HG03342 (cell line): ENCODE measurements around the gene MMP15.
"Not testable (repeated sequence)": the region's sequence is repeated elsewhere in the genome, so short reads cannot be mapped to it uniquely, and the experiment has no call there.

ENCODE experiments used
- ATAC-seq: cut with Tn5 transposase; IDR thresholded peaks from one replicate; pipeline ENCODE4 v1.9.1; 2021; ENCODE audit warnings: mild to moderate bottlenecking, moderate library complexity; ENCODE audit not compliant: unreplicated experiment

The MMP15 gene

DNA sequence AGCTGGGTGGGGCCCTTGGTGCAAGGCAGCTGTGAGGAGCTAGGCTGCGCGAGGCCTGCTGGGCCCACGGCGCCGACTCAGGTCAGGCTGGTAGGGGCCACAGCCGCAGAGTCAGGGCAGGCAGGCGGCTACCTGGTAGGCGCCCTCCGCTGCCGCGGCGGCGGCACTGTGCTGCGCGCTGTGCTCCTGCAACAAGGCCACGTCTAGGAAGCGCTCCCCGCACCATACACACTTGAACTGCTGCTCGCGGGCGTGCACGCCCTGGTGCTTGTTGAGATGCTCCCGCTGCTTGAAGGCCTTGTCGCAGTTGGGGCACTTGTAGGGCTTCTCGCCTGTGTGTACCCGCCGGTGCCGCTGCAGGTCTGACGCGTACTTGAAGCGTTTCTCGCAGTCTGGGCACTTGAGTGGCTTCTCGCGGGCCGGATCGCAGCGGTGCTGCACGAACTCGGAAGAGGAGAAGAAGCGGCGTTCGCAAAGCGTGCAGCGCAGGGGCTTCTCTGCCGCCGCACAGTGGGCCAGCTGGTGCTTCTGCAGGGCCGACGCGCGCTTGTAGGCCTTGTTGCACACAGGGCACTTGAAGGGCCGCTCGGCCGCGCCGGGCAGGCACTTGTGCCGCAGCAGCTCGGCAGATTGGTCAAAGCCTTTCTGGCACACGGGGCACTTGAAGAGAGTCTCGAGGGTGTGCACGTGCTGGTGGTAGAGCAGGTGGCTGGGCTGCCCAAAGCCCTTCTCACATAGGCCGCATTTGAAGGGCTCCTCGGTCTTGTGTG is 29.0 kb upstream of the MMP15 start:
- ATAC-seq, result no peak

DNA sequence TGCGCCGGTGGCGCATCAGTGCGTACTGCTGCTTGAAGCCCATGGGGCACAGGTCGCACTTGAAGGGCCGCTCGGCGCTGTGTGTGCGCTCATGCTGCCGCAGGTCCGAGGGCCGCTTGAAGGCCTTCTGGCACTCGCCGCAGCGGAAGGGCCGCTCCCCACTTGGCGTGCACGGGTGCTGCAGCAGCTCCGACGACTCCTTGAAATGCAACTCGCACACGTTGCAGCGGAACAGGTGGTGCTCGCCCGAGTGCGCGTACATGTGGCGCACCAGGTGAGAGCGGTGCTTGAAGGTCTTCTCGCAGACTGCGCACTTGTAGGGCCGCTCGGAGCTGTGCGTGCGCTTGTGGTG is 28.4 kb upstream of the MMP15 start:
- ATAC-seq, result no peak

DNA sequence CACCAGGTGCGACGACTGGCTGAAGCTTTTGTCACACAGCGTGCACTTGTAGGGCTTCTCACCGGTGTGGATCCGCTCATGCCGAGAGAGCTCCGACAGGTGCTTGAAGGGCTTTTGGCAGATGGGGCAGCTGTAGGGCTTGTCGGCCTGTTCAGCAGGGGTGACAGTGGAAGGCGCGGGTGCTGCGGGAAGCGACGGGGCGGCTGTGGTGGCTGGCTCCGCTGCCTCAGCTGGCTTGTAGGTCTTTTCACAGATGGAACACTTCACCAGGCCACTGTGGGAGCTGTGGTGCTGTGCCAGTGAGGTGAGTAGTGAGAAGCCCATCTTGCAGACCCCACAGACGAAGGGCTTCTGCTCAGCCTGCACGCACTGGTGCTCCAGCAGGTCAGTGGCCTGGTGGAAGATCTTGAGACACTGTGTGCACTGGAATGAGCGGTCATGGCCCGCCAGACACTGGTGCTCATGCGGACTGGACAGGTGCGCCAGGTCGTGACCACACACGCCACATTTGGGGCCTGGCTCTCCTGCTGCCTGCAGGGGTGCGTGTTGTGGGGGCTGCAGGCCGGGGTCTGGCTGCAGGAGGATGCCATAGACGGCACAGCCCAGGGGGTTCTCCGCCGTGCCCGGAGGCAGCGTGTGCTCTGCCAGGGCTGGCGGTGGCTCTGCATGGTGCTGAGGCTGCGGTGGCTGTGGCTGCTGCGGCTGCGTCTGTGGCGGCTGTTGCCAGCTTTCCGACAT is 27.9 kb upstream of the MMP15 start:
- no peak for ATAC-seq

DNA sequence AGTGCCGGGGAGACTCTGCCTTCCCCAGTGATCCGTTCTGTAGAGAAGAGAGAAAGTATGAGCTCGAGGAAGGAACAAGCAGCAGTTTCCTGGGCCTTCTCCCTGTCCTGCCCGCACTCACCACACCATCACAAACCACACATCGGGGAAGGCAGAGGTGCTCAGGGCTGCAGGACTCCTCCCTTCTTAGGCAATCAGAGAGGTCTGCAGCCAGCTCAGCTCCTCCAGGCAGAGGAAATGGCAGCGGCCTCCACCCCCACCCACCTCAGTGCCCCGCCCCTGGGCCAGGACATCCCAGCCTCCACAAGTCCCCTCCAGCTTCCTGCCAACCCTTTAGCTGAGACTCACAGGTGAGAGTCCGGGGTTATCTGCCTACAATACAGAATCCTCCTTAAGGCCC is 27.1 kb upstream of the MMP15 start:
- ATAC-seq, result no peak

DNA sequence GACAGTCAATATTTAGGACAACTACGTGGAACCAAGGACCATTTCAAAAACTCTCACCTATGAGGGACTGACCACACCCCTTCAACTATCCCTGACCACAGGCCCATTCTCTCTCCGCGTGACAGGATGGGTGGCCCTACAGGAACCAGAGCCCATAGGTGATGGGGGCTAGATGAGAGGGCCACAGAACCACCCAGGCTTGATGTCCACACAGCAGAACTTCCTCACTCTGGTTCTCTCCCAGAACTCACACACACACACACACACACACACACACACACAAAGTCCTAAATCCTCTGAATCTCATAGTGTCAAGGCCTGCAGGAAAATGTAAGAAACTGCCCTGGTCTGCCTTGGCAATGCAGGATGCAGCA is 26.6 kb upstream of the MMP15 start:
- no peak for ATAC-seq

DNA sequence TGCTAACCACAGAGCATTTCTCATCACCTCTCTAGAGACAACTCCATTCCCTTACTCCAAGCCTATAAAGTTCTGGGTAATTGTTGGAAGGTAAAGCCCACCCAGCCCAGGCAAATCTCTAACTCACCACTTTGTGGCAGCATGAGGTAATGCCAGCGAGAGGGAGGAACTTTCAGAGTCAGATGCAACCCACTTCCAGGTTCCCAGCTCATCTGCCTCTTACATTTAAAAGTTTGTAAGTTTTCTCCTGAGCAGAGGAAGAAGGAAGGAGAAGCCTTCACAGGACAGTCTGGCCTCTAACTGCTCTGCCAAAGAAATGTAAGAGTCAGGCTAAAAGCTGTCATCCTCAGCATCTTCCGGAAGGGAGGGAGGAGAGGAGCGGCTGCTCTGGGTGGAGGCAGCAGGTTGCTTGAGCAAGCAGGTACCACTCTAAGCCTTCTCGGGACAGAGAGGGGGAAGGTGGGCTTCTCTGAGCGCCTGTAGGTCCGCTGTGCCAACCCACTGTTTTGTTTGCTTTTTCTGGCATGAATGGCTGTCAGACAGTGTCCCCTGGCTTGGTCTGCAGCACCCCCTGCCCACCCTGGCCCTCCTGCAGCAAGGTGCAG is 26.1 kb upstream of the MMP15 start:
- no peak for ATAC-seq

DNA sequence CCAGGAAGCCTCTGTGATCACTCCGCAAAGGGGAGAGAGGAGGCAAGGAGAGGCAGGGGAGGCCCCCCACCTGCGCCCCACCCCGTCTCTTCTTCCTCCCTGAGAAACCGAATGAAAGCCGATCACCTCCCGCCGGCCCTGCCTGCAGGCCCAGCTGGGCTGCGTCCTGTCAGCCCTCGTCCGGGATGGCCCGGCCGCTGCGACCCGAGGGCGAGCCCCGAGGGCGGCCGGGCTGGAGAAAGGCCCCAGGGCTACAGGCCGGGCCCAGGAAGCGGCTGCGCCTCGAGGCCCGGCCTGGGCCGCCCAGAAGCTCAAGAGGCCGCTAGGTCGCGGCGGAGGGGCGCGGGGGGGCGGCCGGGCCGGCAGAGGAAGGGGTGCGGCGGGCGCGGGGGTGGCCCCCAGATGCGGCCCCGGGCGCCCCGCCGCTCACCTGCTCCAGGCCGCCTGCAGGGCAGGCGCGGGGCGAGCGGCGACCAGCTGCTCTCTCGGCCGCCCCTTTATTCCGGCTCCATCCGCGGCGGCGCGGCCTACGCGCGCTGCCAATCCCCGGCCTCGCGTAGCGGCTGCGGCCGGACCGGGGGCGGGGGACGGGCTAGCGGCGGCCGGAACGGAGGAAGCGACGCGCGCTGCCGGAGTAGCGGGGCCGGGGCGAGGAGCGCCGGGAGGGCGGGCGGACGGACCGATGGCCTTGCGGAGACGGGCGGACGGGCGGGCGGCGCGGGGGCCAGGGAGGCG is 25.4 kb upstream of the MMP15 start, which contains the start of gene ZNF319:
Gene ZNF319, minus strand, starts transcription at position 702 of the 735 bp plus-strand sequence. CDS start 2,407 bp downstream, outside the sequence.
- peak; percentile 20 for ATAC-seq

DNA sequence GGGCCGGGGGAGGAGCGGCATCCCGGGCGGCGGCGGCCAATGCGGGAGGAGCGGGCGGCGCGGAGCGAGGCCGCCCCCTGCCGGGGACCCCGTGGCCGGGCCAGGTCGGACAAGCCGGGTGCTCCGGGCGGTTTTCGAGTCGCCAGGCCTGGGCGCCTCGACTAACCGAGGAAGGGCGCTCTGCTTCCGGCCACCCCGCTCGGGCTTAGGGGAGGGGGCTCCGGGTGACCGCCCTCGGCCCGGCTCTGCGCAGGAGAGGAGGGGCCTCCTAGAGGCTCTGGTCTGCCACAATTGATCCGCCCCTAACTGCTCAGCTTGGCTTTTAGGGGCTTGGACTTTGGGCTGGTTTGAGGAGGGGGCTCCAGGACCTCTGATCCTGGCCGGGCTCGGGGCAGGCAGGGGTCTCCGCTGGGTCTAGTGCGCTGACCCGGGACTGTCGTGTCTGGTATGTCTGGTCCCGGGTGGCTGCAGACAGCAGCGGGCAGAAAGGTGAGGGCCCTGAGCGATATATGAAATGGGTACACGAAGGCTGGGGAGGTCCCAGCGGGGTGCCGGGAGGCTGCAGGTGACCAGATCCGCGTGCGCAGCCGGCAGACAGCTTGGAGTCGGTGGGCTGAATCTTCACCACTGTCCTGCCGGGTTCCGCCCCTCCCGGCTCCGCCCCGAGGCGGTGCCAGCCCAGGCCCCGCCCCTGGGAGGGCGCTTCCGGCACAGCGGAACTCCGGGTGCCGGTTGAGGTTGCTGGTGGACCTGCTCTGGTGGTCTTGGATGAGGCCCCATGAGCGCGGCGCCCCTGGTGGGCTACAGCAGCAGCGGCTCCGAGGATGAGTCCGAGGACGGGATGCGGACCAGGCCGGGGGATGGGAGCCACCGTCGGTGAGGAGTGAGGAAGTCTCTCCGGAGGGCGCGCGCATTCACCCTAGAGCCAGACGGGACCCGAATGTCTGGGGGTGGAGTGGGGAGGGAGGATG is 24.6 kb upstream of the MMP15 start, which contains the start of gene USB1:
Gene USB1, plus strand, starts transcription at position 702 of the 971 bp plus-strand sequence. Its CDS starts 77 bp downstream, at position 779.
- ATAC-seq, result peak; percentile 79

DNA sequence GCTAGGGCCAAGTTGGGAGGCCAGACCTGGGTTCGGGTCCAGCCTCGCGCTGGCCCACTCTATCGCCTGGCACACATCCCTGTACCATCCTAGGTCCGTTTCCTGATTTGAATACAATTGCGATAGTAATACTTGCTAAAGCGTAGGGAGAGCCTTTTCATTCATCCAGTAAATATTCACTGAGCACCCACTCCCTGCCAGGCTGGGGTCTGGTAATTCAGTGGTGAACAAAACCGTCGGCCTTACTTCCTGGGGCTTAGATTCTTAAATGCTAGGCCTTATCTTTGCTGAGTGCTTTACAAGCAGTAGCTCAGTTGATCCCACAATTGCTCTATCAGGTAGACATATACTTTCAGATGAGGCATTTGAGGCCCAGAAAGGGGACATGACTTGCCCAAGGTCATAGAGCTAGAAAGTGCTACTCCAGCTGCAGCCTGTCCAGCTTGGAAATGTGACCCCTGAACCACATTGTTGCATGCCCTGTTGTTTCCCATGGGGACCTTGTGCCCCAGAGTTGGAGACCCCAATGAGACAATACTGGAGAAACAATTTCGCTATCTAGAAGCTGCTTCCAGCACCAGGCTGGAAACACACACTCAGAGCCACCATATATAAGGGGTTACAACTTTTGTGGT is 23.7 kb upstream of the MMP15 start:
- no peak for ATAC-seq

DNA sequence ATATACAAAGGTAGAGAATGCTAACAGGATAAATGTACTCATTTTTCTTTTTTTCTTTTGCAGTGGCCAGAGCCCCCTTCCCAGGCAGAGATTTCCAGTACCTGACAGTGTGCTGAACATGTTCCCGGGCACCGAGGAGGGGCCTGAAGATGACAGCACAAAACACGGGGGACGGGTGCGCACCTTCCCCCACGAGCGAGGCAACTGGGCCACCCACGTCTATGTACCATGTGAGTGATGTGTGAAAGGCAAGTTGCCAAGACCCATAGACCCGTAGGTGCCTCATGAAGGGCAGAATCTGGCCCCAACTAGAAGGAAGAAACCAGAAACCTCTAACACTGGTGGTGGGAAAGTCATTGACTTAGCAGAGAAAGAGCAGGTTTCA is 23.1 kb upstream of the MMP15 start:
- ATAC-seq, result no peak

DNA sequence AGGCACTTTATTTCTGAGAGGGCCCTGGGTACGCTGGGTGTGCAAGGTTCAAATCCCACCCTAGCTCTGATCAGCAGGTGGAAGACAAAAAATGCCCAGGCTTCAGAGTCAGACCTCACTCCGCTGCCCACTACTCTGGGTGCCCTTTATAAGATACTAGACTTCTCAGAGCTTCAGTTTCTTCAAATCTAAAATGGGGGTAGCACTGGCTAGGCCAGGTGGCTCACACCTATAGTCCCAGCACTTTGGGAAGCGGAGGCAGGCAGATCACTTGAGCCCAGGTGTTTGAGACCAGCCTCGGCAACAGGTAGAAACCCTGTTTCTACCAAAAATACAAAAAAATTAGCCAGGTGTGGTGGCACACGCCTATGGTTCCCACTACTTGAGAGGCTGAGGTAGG is 22.6 kb upstream of the MMP15 start:
- no peak for ATAC-seq

DNA sequence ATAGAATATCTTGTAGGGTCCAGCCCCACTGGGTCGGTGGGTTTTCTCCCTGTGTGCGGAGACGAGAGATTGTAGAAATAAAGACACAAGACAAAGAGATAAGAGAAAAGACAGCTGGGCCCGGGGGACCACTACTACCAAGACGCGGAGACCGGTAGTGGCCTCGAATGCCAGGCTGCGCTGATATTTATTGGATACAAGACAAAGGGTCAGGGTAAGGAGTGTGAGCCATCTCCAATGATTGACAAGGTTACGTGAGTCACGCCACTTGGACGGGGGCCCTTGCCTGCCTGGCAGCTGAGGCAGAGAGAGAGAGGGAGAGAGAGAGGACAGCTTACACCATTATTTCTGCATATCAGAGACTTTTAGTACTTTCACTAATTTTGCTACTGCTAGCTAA is 20.8 kb upstream of the MMP15 start:
- ATAC-seq, result not testable (repeated sequence)

DNA sequence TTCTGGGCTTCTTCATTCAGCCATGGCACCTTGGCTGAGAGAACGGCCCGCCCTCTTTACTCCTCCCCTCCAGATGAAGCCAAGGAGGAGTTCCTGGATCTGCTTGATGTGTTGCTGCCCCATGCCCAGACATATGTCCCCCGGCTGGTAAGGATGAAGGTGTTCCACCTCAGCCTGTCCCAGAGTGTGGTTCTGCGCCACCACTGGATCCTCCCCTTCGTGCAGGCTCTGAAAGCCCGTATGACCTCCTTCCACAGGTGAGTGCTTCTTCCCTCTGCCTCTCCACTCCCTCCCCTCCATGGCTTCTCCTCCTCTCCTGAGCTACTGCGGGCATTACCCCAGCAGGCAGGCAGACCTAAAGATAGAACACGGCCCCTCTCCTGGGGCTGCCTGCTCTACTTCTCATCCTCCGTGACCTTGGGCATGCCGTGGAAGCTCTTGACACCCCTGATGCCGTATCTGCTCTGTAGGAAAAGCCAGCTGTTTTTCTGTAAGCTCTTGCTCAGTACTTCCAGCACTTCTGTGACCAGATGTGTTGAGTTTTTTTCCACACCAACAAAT is 15.6 kb upstream of the MMP15 start:
- no peak for ATAC-seq

DNA sequence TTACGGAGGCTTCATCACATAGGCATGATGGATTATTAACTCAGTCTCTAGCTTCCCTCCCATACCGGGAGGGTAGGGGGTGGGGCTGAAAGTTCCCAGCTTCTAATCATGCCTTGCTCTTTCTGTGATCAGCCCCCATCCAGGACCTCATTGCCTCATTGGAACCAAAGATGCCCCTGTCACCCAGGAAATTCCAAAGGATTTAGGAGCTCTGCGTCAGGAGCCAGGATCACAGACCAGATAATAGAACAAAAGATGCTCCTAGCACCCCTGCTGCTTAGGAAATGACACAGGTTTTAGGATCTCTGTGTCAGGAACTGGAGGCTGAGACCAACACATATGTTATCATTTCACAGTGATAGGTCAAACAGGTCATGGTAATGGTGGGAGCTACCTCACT is 14.7 kb upstream of the MMP15 start:
- ATAC-seq, result no peak

DNA sequence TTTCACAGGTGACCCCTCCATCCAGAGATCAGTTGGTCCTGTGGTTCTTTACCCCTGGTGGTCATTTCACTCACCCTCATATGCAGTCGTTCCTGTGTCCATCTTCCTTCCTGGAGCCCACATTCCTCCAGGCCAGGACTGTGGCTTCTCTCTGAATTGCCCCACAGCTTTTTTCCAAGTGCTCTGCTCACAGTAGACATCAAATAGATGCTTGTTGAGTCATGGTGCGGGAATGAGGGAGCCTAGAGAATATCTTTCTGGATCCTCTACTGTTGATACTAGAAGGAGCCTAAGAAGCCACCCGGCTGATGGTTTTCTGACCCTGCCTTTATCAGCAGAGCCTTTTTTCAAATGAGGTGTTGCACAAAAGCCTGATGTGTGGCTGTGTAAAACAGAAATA is 13.9 kb upstream of the MMP15 start:
- ATAC-seq, result no peak

DNA sequence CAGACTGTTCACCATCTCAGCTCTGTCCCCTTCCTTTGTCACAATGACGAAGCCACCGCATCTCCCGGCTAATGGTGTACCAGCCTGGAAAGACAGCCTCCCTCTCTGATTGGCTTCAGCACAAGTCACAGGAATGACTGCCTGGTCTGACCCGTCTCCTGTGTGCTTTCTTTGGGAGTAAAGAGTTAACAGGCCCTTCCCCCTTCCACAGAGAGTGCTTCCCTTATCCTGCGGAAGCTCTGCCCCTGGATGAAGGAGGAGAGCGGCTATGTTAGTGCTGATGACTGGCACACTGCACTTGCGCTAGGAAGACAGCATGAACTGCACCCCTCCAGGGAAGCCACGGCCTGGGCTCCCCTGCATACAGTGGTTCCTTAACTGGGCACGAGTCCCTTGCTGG is 13.1 kb upstream of the MMP15 start:
- no peak for ATAC-seq

DNA sequence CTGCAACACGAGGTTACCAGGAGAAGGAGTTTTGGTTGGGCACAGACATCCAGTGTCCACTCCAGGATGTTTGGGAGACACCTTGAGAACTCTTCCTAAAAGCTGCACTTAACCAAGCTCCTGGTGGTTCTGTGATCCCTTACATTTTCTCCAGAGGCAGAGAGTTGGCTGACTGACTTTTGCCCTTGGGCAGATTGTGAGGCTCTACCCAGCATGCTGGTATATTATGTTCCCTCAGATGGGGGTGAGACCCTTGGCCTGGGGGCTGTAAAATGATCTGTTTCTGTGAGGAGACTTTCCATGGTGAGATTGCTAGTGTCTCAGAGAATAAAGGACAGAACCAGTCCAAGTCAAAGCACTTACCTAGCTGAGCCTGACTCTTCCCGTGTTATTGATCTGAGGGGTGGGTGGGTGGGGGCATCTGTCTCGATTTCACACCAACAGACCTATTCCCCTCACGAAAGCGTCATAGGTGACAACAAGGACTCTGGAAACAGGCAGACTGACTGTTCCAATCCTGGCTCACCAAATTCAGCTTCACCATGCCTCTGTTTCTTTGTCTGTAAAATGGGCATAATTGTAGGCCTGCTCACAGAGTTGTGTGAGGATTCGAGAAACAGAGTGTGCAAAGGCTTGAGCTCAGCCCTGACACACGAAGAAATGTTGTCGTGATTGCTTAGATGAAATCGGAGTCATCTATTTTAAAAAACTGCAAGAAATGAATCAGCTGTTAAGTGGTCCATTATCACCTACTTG is 12.2 kb upstream of the MMP15 start:
- ATAC-seq, result no peak

DNA sequence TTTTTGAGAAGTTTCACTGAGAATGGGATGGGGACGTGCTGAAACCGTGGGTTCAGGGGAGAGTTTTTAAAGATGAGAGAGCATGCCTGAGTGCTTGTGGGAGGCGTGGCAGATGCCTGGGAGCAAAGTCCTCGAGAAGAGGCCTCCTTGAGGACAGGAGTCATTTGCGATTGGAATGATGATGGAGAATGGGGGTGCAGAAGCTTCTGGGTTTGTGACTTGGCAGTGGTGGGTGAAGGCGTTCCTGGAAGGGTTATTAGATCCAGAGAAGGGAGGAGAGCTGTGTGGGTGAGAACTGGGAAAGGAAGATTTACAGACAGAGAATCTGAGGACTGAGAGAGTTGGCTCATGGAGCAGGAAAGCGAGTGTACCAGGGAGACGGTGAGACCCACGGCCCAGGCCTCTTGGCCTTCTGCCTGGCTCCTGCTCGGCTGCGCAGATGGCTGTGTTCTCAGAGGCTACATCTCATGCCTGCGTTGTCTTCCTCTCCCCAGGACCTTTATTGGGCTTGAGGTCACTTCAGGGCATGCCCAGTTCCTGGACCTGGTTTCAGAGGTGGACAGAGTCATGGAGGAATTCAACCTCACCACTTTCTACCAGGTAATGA is 8.6 kb upstream of the MMP15 start:
- no peak for ATAC-seq
